CD4-positive, alpha-beta T cell (primary cell): ENCODE results near the gene IQCF6. TPM values are rescaled to one million over a fixed set of nuclear protein-coding genes. Genes with fewer than 3 reads are reported as not detected.

Source experiments
- ATAC-seq: fragments of 200-7000 bp; cut with Tn5 transposase; one replicate; pipeline ENCODE4 v1.10.0; 2022; ENCODE audit warnings: mild to moderate bottlenecking; ENCODE audit not compliant: poor library complexity
- CTCF ChIA-PET: fragments of 350-600 bp; sonication (Branson Sonifier 250); formaldehyde crosslinking; loops from one replicate; lab custom pipeline; 2021; ENCODE audit warnings: antibody characterized with exemption, inconsistent platforms; lab: Charles Lee
- POLR2A ChIA-PET: fragments of 350-600 bp; sonication (Branson Sonifier 250); formaldehyde crosslinking; loops from one replicate; lab custom pipeline; 2021; ENCODE audit warnings: antibody characterized with exemption, inconsistent platforms; lab: Charles Lee
- DNase-seq, 14 experiments: peaks; one replicate each; pipeline ENCODE4 v3.0.0-alpha.2; 2013 to 2020; ENCODE audit warnings: mixed read lengths in 2 of 14
- H3K27ac ChIP-seq, 2 donors: one replicate each; pipeline versions ENCODE4 v1.5.1 to v1.7.0; 2013; ENCODE audit warnings: low read length in 2 of 2, low read depth in 1 of 2, mild to moderate bottlenecking in 1 of 2
- H3K27me3 ChIP-seq, 2 experiments: 1 replicate in 1 of 2; 2 replicates in 1 of 2; pipeline versions ENCODE4 v1.6.1 to v1.7.0; 2013; ENCODE audit warnings: low read length in 2 of 2, control low read depth in 1 of 2, mild to moderate bottlenecking in 1 of 2, moderate library complexity in 1 of 2; ENCODE audit not compliant: insufficient read depth in 2 of 2, control insufficient read depth in 1 of 2
- H3K36me3 ChIP-seq: one replicate; pipeline ENCODE4 v1.6.1; 2013; ENCODE audit warnings: low read length, control low read depth; ENCODE audit not compliant: insufficient read depth
- H3K4me1 ChIP-seq: one replicate; pipeline ENCODE4 v1.6.1; 2013; ENCODE audit warnings: low read length, control low read depth; ENCODE audit not compliant: insufficient read depth
- H3K4me3 ChIP-seq: one replicate; pipeline ENCODE4 v1.5.1; 2013; ENCODE audit warnings: mild to moderate bottlenecking, low read length, moderate library complexity
- H3K9me3 ChIP-seq, 2 experiments: 1 replicate in 1 of 2; 2 replicates in 1 of 2; pipeline versions ENCODE4 v1.6.1 to v1.7.0; 2013; ENCODE audit warnings: low read length in 2 of 2, mild to moderate bottlenecking in 2 of 2, control low read depth in 1 of 2, moderate library complexity in 1 of 2; ENCODE audit not compliant: control insufficient read depth in 1 of 2, insufficient read depth in 1 of 2
- H3K27ac Mint-ChIP-seq: one replicate; pipeline ENCODE4 v1.8.0; 2020; ENCODE audit warnings: mixed read lengths
- H3K27me3 Mint-ChIP-seq: one replicate; pipeline ENCODE4 v1.8.0; 2021; ENCODE audit warnings: mixed read lengths
- H3K36me3 Mint-ChIP-seq: one replicate; pipeline ENCODE4 v1.8.0; 2021; ENCODE audit warnings: low read depth, mixed read lengths
- H3K4me1 Mint-ChIP-seq: one replicate; pipeline ENCODE4 v1.8.0; 2021; ENCODE audit warnings: low read depth, mixed read lengths
- H3K4me3 Mint-ChIP-seq: one replicate; pipeline ENCODE4 v1.8.0; 2020; ENCODE audit warnings: mild to moderate bottlenecking, mixed read lengths
- H3K9me3 Mint-ChIP-seq: one replicate; pipeline ENCODE4 v1.8.0; 2020; ENCODE audit warnings: mixed read lengths
- intact Hi-C, 2 experiments: fragments of 100-400 bp; cut with DNase I in 1 of 2; cut with micrococcal nuclease in 1 of 2; formaldehyde crosslinking; loops; one replicate each; pipeline versions ENCODE4 v1.15.1 to v1.9.0; 2023 to 2025; cut with DNase I, micrococcal nuclease
- polyA plus RNA-seq, 2 donors: library from polyadenylated mRNA; unstranded; fragments of 120-200 nt; gene quantifications; one replicate each; pipeline ENCODE4 v1.2.1, GENCODE V29; 2013
- total RNA-seq, 174 experiments: library from RNA in 2 of 174; stranded (reverse) in 2 of 174; gene quantifications; one replicate each; pipeline ENCODE4 v1.2.3 and lab custom pipeline; 2021 to 2026
- TF ChIP-seq, protein P1 (sequence below): fragments of 200-600 bp; IDR thresholded peaks from one replicate; pipeline ENCODE4 v1.8.0; 2022; ENCODE audit warnings: antibody characterized with exemption, mild to moderate bottlenecking

The IQCF6 gene
- total RNA-seq, result not detected
- not detected for polyA plus RNA-seq (2013, experiment 1 of 2)
- polyA plus RNA-seq (2013, experiment 2 of 2), result not detected
- total RNA-seq (lab: John Stamatoyannopoulos, UW), result 0 to 0.06 (median 0) reads per million in 172 experiments

DNA sequence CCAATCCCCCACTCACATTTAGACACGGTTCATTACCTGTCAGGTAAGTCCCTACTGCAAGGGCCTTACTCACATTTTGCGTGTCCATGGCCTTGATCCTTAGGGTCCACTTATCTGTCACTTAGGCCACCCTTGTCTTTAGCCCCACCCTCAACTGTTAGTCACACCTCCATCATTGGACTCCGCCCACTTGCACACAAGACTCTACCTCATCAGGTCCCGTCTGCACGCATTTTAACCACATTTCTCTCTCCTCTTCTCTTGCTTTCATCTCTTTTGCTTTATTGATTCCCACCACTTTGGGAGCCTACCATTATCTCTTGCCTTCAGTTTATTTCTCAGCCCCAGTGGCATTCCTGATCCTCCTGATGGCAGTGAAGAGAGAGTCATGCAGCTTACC is at the start of gene IQCF6:
IQCF6 (minus strand) TSS at position 101 of the 400 bp plus-strand sequence; CDS start at position 88, 13 bp downstream.
- intact Hi-C loops, result no loop called here
- POLR2A ChIA-PET, result no interaction called here
- H3K27ac ChIP-seq, result no peak within 1 kb of the TSS
- CTCF ChIA-PET, result no interaction called here
- no peaks in the 10 kb centered on the region for H3K36me3 ChIP-seq
- Mint-ChIP-seq H3K27me3 (peaks cover 22% of the 10 kb centered on the region), H3K9me3 (no peaks in the 10 kb centered on the region), H3K36me3 (no peaks in the 10 kb centered on the region), H3K4me3 (no peak within 1 kb of the TSS), H3K4me1 (no peaks in the 10 kb centered on the region), H3K27ac (no peak within 1 kb of the TSS)
- no peak for ATAC-seq
- no peak for DNase-seq
- peaks cover 0 to 4% of the 10 kb centered on the region in 2 experiments for H3K9me3 ChIP-seq
- H3K27me3 ChIP-seq, result peaks cover 2% of the 10 kb centered on the region in 2 experiments
- H3K4me3 ChIP-seq, result no peak within 1 kb of the TSS
- H3K4me1 ChIP-seq, result no peaks in the 10 kb centered on the region
- TF ChIP-seq, protein P1, sequence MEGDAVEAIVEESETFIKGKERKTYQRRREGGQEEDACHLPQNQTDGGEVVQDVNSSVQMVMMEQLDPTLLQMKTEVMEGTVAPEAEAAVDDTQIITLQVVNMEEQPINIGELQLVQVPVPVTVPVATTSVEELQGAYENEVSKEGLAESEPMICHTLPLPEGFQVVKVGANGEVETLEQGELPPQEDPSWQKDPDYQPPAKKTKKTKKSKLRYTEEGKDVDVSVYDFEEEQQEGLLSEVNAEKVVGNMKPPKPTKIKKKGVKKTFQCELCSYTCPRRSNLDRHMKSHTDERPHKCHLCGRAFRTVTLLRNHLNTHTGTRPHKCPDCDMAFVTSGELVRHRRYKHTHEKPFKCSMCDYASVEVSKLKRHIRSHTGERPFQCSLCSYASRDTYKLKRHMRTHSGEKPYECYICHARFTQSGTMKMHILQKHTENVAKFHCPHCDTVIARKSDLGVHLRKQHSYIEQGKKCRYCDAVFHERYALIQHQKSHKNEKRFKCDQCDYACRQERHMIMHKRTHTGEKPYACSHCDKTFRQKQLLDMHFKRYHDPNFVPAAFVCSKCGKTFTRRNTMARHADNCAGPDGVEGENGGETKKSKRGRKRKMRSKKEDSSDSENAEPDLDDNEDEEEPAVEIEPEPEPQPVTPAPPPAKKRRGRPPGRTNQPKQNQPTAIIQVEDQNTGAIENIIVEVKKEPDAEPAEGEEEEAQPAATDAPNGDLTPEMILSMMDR, result no peak

- H3K9me3 Mint-ChIP-seq, result peaks cover 6% of the 10 kb centered on the region
- Histone ChIP-seq H3K36me3 (no peaks in the 10 kb centered on the region), H3K9me3 (peaks cover 0 to 16% of the 10 kb centered on the region in 2 experiments), H3K27ac (no peak overlapping the region), H3K4me3 (no peak overlapping the region), H3K4me1 (no peaks in the 10 kb centered on the region), H3K27me3 (peaks cover 0 to 6% of the 10 kb centered on the region in 2 experiments)
- H3K36me3 Mint-ChIP-seq, result no peaks in the 10 kb centered on the region
- TF ChIP-seq, protein P1, result no peak
- no peak for DNase-seq
- intact Hi-C loops, result no loop called here
- no peak for ATAC-seq
- ChIA-PET CTCF (no interaction called here), POLR2A (no interaction called here)
- H3K4me3 Mint-ChIP-seq, result no peak overlapping the region
- peaks cover 2% of the 10 kb centered on the region for H3K4me1 Mint-ChIP-seq
- peaks cover 25% of the 10 kb centered on the region for H3K27me3 Mint-ChIP-seq
- no peak overlapping the region for H3K27ac Mint-ChIP-seq
These were observed 49.3 kb upstream of the IQCF6 start for GRCh38 chr3:51828297-51828696.

- Mint-ChIP-seq H3K27me3 (peaks cover 45% of the 10 kb centered on the region), H3K36me3 (no peaks in the 10 kb centered on the region), H3K4me3 (no peak overlapping the region), H3K4me1 (peaks cover 6% of the 10 kb centered on the region), H3K27ac (no peak overlapping the region), H3K9me3 (peaks cover 3% of the 10 kb centered on the region)
- TF ChIP-seq, protein P1, result no peak
- no peaks in the 10 kb centered on the region for H3K36me3 ChIP-seq
- no peak for ATAC-seq
- DNase-seq, result peak in 2 of 14 experiments; percentile 10 to 29
- ChIA-PET CTCF (interaction anchor here (1.1 kb wide), 1 partner anchor 12 kb away, joined by 4 read pairs; no protein-coding TSS in a partner anchor), POLR2A (no interaction called here)
- peaks cover 3% of the 10 kb centered on the region for H3K4me1 ChIP-seq
- peaks cover 3 to 8% of the 10 kb centered on the region in 2 experiments for H3K27me3 ChIP-seq
- intact Hi-C loops, result no loop called here
- H3K4me3 ChIP-seq, result no peak overlapping the region
- H3K9me3 ChIP-seq, result peaks cover 0 to 5% of the 10 kb centered on the region in 2 experiments
- no peak overlapping the region for H3K27ac ChIP-seq
These were observed 40.8 kb upstream of the IQCF6 start for GRCh38 chr3:51819709-51820406.
